GM12875 (cell line): ENCODE results near the gene CZIB.

Experiments used
- H3K4me3 ChIP-seq: one replicate; pipeline ENCODE4 v1.5.1; 2011; ENCODE audit warnings: low read depth, low read length, control low read depth
- CTCF ChIP-seq: IDR thresholded peaks from 2 replicates; pipeline ENCODE4 v1.5.1; 2011; ENCODE audit warnings: low read depth, mild to moderate bottlenecking, control low read depth, inconsistent platforms, low read length, moderate library complexity, borderline replicate concordance; ENCODE audit not compliant: insufficient read depth

CZIB gene

GRCh38 chr1:53254011-53254640 lies 33.7 kb upstream of the CZIB start:
- no peak for TF ChIP-seq CTCF
- no peak overlapping the region for H3K4me3 ChIP-seq

- H3K4me3 ChIP-seq, result no peak overlapping the region
- TF ChIP-seq CTCF, result no peak
Measured at GRCh38 chr1:53250325-53250724, 29.9 kb upstream of the CZIB start.

GRCh38 chr1:53249706-53250105 lies 29.3 kb upstream of the CZIB start:
- H3K4me3 ChIP-seq, result no peak overlapping the region
- TF ChIP-seq CTCF, result no peak

- no peak overlapping the region for H3K4me3 ChIP-seq
- no peak for TF ChIP-seq CTCF
Measured at GRCh38 chr1:53246261-53247134, 26.1 kb upstream of the CZIB start.

GRCh38 chr1:53244141-53244540 lies 23.7 kb upstream of the CZIB start:
- no peak overlapping the region for H3K4me3 ChIP-seq
- no peak for TF ChIP-seq CTCF

GRCh38 chr1:53242381-53242780 lies 21.9 kb upstream of the CZIB start:
- no peak for TF ChIP-seq CTCF
- no peak overlapping the region for H3K4me3 ChIP-seq

GRCh38 chr1:53241828-53242227 lies 21.4 kb upstream of the CZIB start:
- H3K4me3 ChIP-seq, result no peak overlapping the region
- no peak for TF ChIP-seq CTCF
